ENCODE measurements around the gene ABCA7.

The ABCA7 gene

GRCh38 chr19:1039646-1040475, at the start of gene ABCA7:
Gene ABCA7 (plus strand): TSS chr19:1040107. CDS start chr19:1041362, 1,255 bp downstream.
- DNase-seq (ENCODE audit: low spot score), result peak; percentile 98

GRCh38 chr19:990119-990571, 49.8 kb upstream of the ABCA7 start:
- no peak for DNase-seq (ENCODE audit: low spot score)

GRCh38 chr19:990746-991145, 49.2 kb upstream of the ABCA7 start:
- DNase-seq (ENCODE audit: low spot score), result no peak

GRCh38 chr19:991174-991931, 48.6 kb upstream of the ABCA7 start:
- DNase-seq (ENCODE audit: low spot score), result no peak

- DNase-seq (ENCODE audit: low spot score), result no peak
These were observed 47.8 kb upstream of the ABCA7 start for GRCh38 chr19:991932-992669.

GRCh38 chr19:992670-993055, 47.2 kb upstream of the ABCA7 start:
- no peak for DNase-seq (ENCODE audit: low spot score)

GRCh38 chr19:993361-993830, 46.5 kb upstream of the ABCA7 start:
- no peak for DNase-seq (ENCODE audit: low spot score)

- no peak for DNase-seq (ENCODE audit: low spot score)
These were observed 46.0 kb upstream of the ABCA7 start for GRCh38 chr19:993831-994393.

- DNase-seq (ENCODE audit: low spot score), result no peak
These were observed 45.4 kb upstream of the ABCA7 start for GRCh38 chr19:994516-994915.

- DNase-seq (ENCODE audit: low spot score), result no peak
These were observed 44.7 kb upstream of the ABCA7 start for GRCh38 chr19:995051-995827.

- DNase-seq (ENCODE audit: low spot score), result no peak
These were observed 43.7 kb upstream of the ABCA7 start for GRCh38 chr19:996051-996838.

- no peak for DNase-seq (ENCODE audit: low spot score)
These were observed 41.8 kb upstream of the ABCA7 start for GRCh38 chr19:998064-998463.

GRCh38 chr19:999379-999719, 40.6 kb upstream of the ABCA7 start:
- DNase-seq (ENCODE audit: low spot score), result no peak

GRCh38 chr19:1000095-1000494, 39.8 kb upstream of the ABCA7 start, which contains the start of gene GRIN3B:
Gene GRIN3B (plus strand): TSS chr19:1000419. CDS start chr19:1000438, 19 bp downstream.
- DNase-seq (ENCODE audit: low spot score), result no peak

- DNase-seq (ENCODE audit: low spot score), result no peak
These were observed 39.0 kb upstream of the ABCA7 start for GRCh38 chr19:1000591-1001537.

GRCh38 chr19:1001538-1002166, 38.3 kb upstream of the ABCA7 start:
- no peak for DNase-seq (ENCODE audit: low spot score)

GRCh38 chr19:1002600-1002999, 37.3 kb upstream of the ABCA7 start:
- DNase-seq (ENCODE audit: low spot score), result no peak

GRCh38 chr19:1003283-1003682, 36.6 kb upstream of the ABCA7 start:
- no peak for DNase-seq (ENCODE audit: low spot score)

Measured in Ammon's horn (tissue), 1 donor.